Transverse colon (tissue), 4 donors: ENCODE data around the gene PFDN5. TPM values are rescaled to one million over a fixed set of nuclear protein-coding genes. Genes with fewer than 3 reads are reported as not detected.

Experiments used
- DNase-seq: peaks from one replicate; pipeline ENCODE4 v3.0.0-alpha.2; 2019
- H3K27ac ChIP-seq, 4 donors: fragments of 200-600 bp; sonication (generic); 2 replicates each; pipeline ENCODE4 v1.5.1; 2016 to 2018; ENCODE audit warnings: inconsistent platforms in 4 of 4
- H3K27me3 ChIP-seq: fragments of 200-600 bp; sonication (generic); 2 replicates; pipeline ENCODE4 v1.5.1; 2017; ENCODE audit warnings: inconsistent platforms
- H3K36me3 ChIP-seq, 4 donors: fragments of 200-600 bp; sonication (generic); 2 replicates each; pipeline ENCODE4 v1.5.1; 2017 to 2019; ENCODE audit warnings: inconsistent platforms in 4 of 4
- H3K4me1 ChIP-seq, 4 donors: fragments of 200-600 bp; sonication (generic); 2 replicates each; pipeline ENCODE4 v1.5.1; 2017 to 2020; ENCODE audit warnings: inconsistent platforms in 4 of 4
- H3K4me3 ChIP-seq, 4 donors: fragments of 200-600 bp; sonication (generic); 1 replicate in 1 of 4; 2 replicates in 3 of 4; pipeline versions ENCODE4 v1.5.1 to v1.6.1; 2017 to 2019; ENCODE audit warnings: inconsistent platforms in 4 of 4
- H3K9me3 ChIP-seq, 2 donors: fragments of 200-600 bp; sonication (generic); 2 replicates each; pipeline ENCODE4 v1.5.1; 2017 to 2019; ENCODE audit warnings: inconsistent platforms in 2 of 2
- CTCF ChIP-seq, 5 experiments: fragments of 200-600 bp in 3 of 5; fragments of 450-650 bp in 2 of 5; sonication (generic) in 3 of 5; IDR thresholded peaks; 1 replicate in 2 of 5; 2 replicates in 3 of 5; pipeline ENCODE4 v1.5.1; 2016 to 2017; ENCODE audit warnings: antibody characterized with exemption in 5 of 5, inconsistent platforms in 3 of 5, mild to moderate bottlenecking in 2 of 5, moderate library complexity in 1 of 5
- EP300 ChIP-seq: sonication (generic); formaldehyde crosslinking; IDR thresholded peaks from one replicate; pipeline ENCODE4 v1.6.1; 2017; ENCODE audit warnings: antibody characterized with exemption, low read depth
- POLR2A ChIP-seq: fragments of 450-650 bp; IDR thresholded peaks from one replicate; pipeline ENCODE4 v1.6.1; 2016; ENCODE audit warnings: antibody characterized with exemption, mild to moderate bottlenecking, moderate library complexity
- POLR2AphosphoS5 ChIP-seq, 3 donors: sonication (generic); formaldehyde crosslinking; IDR thresholded peaks; one replicate each; pipeline ENCODE4 v1.6.1; 2016; ENCODE audit warnings: antibody characterized with exemption in 3 of 3
- WGBS, 2 donors: methylation state at CpG; one replicate each; pipeline ENCODE4 v1.1.5; 2018; ENCODE audit warnings: low coverage in 1 of 2; 5-methylcytosine and 5-hydroxymethylcytosine counted together
- in situ Hi-C, 4 donors: fragments of 200-750 bp; cut with MboI; loops; one replicate each; pipeline versions ENCODE4 v1.15.0 to v1.15.1; 2017; ENCODE audit warnings: low sequenced_read_pairs in 3 of 4, low pct_ligation_motif_present in 1 of 4, low pct_unique_long_range_greater_than_20kb in 1 of 4
- intact Hi-C: fragments of 100-400 bp; cut with DNase I; formaldehyde crosslinking; loops from one replicate; pipeline ENCODE4 v1.15.1; 2023; ENCODE audit warnings: low total_unique reads
- total RNA-seq, 4 donors: library from RNA; depleted of rRNA; stranded (reverse); fragments of >200 nt; gene quantifications; one replicate each; pipeline ENCODE4 v1.1.0, GENCODE V29; 2016

PFDN5 gene
- total RNA-seq, 4 donors from 2014 or later: 244 to 451 (median 381) TPM

GRCh38 chr12:53347905-53348304 is 52.6 kb downstream of the PFDN5 start:
- Histone ChIP-seq H3K36me3 (no peaks in the 10 kb centered on the region), H3K27ac (no peak overlapping the region), H3K4me3 (no peak overlapping the region), H3K4me1 (peaks cover 0 to 18% (median 10%) of the 10 kb centered on the region in 4 donors), H3K9me3 (no peaks in the 10 kb centered on the region), H3K27me3 (no peaks in the 10 kb centered on the region)
- no peak for DNase-seq
- TF ChIP-seq EP300 (no peak), POLR2AphosphoS5 (IDR thresholded peaks at IDR 0.05) (no peak), CTCF (IDR thresholded peaks at IDR 0.05) (no peak), POLR2A (no peak)
- intact Hi-C loops: loop anchor here (10.0 kb wide), 1 partner anchor 157 kb away; the partner anchor contains the start of genes NPFF and TARBP2
- in situ Hi-C loops: loop anchor here in 1 of 4 donors (10.0 kb wide), 1 partner anchor 157 kb away; the partner anchor contains the start of genes NPFF and TARBP2
- WGBS, 2 donors: 87 to 96% methylated on average over 3 to 4 of the region's 4 CpGs

Other genes with a start within 250 kb of the PFDN5 start
- 100 to 1,000 TPM in 2 of 4 donors, 10 to 100 TPM in 2; 48.2 to 397 (median 169) TPM for gene TNS2, start 245.5 kb upstream of the PFDN5 start, total RNA-seq
- 10 to 100 TPM; 10.1 to 27.0 (median 21.9) TPM for gene SPRYD3, start 216.2 kb upstream of the PFDN5 start, total RNA-seq
- gene IGFBP6, start 197.9 kb upstream of the PFDN5 start, total RNA-seq: 100 to 1,000 TPM in 1 of 4 donors, 10 to 100 TPM in 3; 38.5 to 106 (median 94.5) TPM
- gene SOAT2, start 192.1 kb upstream of the PFDN5 start, total RNA-seq: under 1 TPM in 1 of 4 donors, not detected in 3; 0.41 TPM
- gene ZNF740, start 114.8 kb upstream of the PFDN5 start, total RNA-seq: 10 to 100 TPM in 3 of 4 donors, 1 to 10 TPM in 1; 9.7 to 21.9 (median 16.3) TPM
- 100 to 1,000 TPM in 1 of 4 donors, 10 to 100 TPM in 3; 29.1 to 142 (median 39.2) TPM for gene CSAD, start 114.6 kb upstream of the PFDN5 start, total RNA-seq
- gene ITGB7, start 88.3 kb upstream of the PFDN5 start, total RNA-seq: 1 to 10 TPM in 3 of 4 donors, under 1 TPM in 1; 0.60 to 8.3 (median 2.9) TPM
- 10 to 100 TPM in 1 of 4 donors, 1 to 10 TPM in 2, not detected in 1; 2.6 to 15.4 (median 7.6) TPM for gene RARG, start 63.3 kb upstream of the PFDN5 start, total RNA-seq
- 10 to 100 TPM in 3 of 4 donors, 1 to 10 TPM in 1; 6.5 to 31.8 (median 18.8) TPM for gene ESPL1, start 27.2 kb upstream of the PFDN5 start, total RNA-seq
- 10 to 100 TPM; 12.7 to 37.0 (median 24.3) TPM for gene MYG1, start 4.2 kb downstream of the PFDN5 start, total RNA-seq
- 10 to 100 TPM; 31.8 to 51.6 (median 39.9) TPM for gene AAAS, start 26.1 kb downstream of the PFDN5 start, total RNA-seq
- gene SP7, start 40.8 kb downstream of the PFDN5 start, total RNA-seq: not detected
- gene SP1, start 84.6 kb downstream of the PFDN5 start, total RNA-seq: 10 to 100 TPM; 32.6 to 80.1 (median 67.1) TPM
- gene AMHR2, start 128.3 kb downstream of the PFDN5 start, total RNA-seq: under 1 TPM in 1 of 4 donors, not detected in 3; 0.27 TPM
- 100 to 1,000 TPM; 175 to 307 (median 261) TPM for gene PRR13, start 146.2 kb downstream of the PFDN5 start, total RNA-seq
- gene PCBP2, start 156.6 kb downstream of the PFDN5 start, total RNA-seq: 100 to 1,000 TPM; 340 to 492 (median 432) TPM
- gene MAP3K12, start 203.9 kb downstream of the PFDN5 start, total RNA-seq: 10 to 100 TPM in 2 of 4 donors, 1 to 10 TPM in 2; 6.8 to 20.9 (median 10.3) TPM
- gene TARBP2, start 205.7 kb downstream of the PFDN5 start, total RNA-seq: 10 to 100 TPM; 22.4 to 37.0 (median 34.1) TPM
- gene NPFF, start 211.9 kb downstream of the PFDN5 start, total RNA-seq: not detected